Measurements from ENCODE around the gene SETD2.

- no peak for TF ChIP-seq CTCF (conservative IDR thresholded peaks at IDR 0.05; ENCODE audit: low read depth, low read length)
- no peak for TF ChIP-seq EZH2 (IDR thresholded peaks at IDR 0.05; ENCODE audit: low read length, unreplicated experiment)
Measured at GRCh38 chr3:47151836-47152235, 12.1 kb downstream of the SETD2 start.
